HCT116 (cell line): ENCODE results near the gene GPR107. TPM values are rescaled to one million over a fixed set of nuclear protein-coding genes. Genes with fewer than 3 reads are reported as not detected.

Source experiments
- ATAC-seq: fragments of 200-7000 bp; cut with Tn5 transposase; 2 replicates; pipeline ENCODE4 v1.9.1; 2020; ENCODE audit warnings: mild to moderate bottlenecking, moderate library complexity
- BruUV-seq: library from RNA; stranded (reverse); fragments of 400-500 nt; replicated peaks from 2 replicates; lab custom pipeline; 2021; lab: Mats Ljungman, UMichigan
- CTCF ChIA-PET: fragments of 300-600 bp; sonication (Branson Sonifier 250); formaldehyde crosslinking; loops from one replicate; lab custom pipeline; 2021; ENCODE audit warnings: antibody characterized with exemption; lab: Charles Lee
- POLR2A ChIA-PET: fragments of 300-600, 350-600 bp; sonication (Branson Sonifier 250); formaldehyde crosslinking; loops from one replicate; lab custom pipeline; 2021; ENCODE audit warnings: antibody characterized with exemption; lab: Charles Lee
- RAD21 ChIA-PET, 2 experiments: fragments of 300-600 bp; sonication (Branson Sonifier 250); formaldehyde crosslinking; loops; one replicate each; lab custom pipeline; 2023; ENCODE audit warnings: low total read pairs in 2 of 2; ENCODE audit not compliant: uncharacterized antibody in 2 of 2, unreplicated experiment in 2 of 2, low non-redundant PET in 1 of 2; lab: Charles Lee
- DNase-seq: peaks from one replicate; pipeline ENCODE4 v3.0.0-alpha.2; 2010; ENCODE audit warnings: low read depth, low spot score
- H2AFZ ChIP-seq: fragments of 200-600 bp; shearing (Covaris generic), sonication (generic); 2 replicates; pipeline ENCODE4 v1.6.1; 2017; ENCODE audit warnings: low read depth, mixed run types, mixed read lengths, antibody characterized with exemption, low read length; ENCODE audit not compliant: poor library complexity, severe bottlenecking
- H3K27ac ChIP-seq: 2 replicates; pipeline ENCODE4 v1.5.1; 2012; ENCODE audit warnings: low read depth, low read length
- H3K27me3 ChIP-seq: fragments of 200-600 bp; sonication (generic); 2 replicates; pipeline ENCODE4 v1.6.1; 2016; ENCODE audit warnings: mixed run types, low read length, mixed read lengths; ENCODE audit not compliant: insufficient read depth
- H3K36me3 ChIP-seq, 2 experiments: fragments of 200-500 bp in 1 of 2; fragments of 200-600 bp in 1 of 2; sonication (Bioruptor generic) in 1 of 2; sonication (generic) in 1 of 2; 2 replicates each; pipeline versions ENCODE4 v1.5.1 to v1.6.1; 2014 to 2016; ENCODE audit warnings: low read length in 2 of 2, inconsistent platforms in 1 of 2, mixed read lengths in 1 of 2, mixed run types in 1 of 2; ENCODE audit not compliant: insufficient read depth in 2 of 2, control insufficient read depth in 1 of 2
- H3K4me1 ChIP-seq, 2 experiments: fragments of 200-600 bp in 1 of 2; sonication (generic) in 1 of 2; 2 replicates each; pipeline versions ENCODE4 v1.5.1 to v1.6.1; 2012 to 2017; ENCODE audit warnings: low read length in 2 of 2, inconsistent platforms in 1 of 2, mild to moderate bottlenecking in 1 of 2, mixed read lengths in 1 of 2, mixed run types in 1 of 2, moderate library complexity in 1 of 2; ENCODE audit not compliant: insufficient read depth in 2 of 2, control insufficient read depth in 1 of 2
- H3K4me2 ChIP-seq: fragments of 200-600 bp; sonication (generic); 2 replicates; pipeline ENCODE4 v1.6.1; 2017; ENCODE audit warnings: mixed run types, low read length, mixed read lengths
- H3K4me3 ChIP-seq, 2 experiments: fragments of 200-600 bp in 1 of 2; sonication (generic) in 1 of 2; replicated peaks in 1 of 2; 2 replicates each; pipeline ENCODE4 v1.5.1; 2011 to 2016; ENCODE audit warnings: low read length in 2 of 2, control low read depth in 1 of 2, low read depth in 1 of 2, mild to moderate bottlenecking in 1 of 2, mixed read lengths in 1 of 2, mixed run types in 1 of 2
- H3K79me2 ChIP-seq: fragments of 200-600 bp; sonication (generic); 2 replicates; pipeline ENCODE4 v1.6.1; 2017; ENCODE audit warnings: mild to moderate bottlenecking, mixed run types, low read length, moderate library complexity, mixed read lengths; ENCODE audit not compliant: insufficient read depth
- H3K9ac ChIP-seq: fragments of 200-600 bp; sonication (generic); 2 replicates; pipeline ENCODE4 v1.6.1; 2016; ENCODE audit warnings: low read length, mixed read lengths
- H3K9me2 ChIP-seq: fragments of 200-600 bp; sonication (generic), shearing (Covaris generic); 2 replicates; pipeline ENCODE4 v1.6.1; 2017; ENCODE audit warnings: mixed run types, mild to moderate bottlenecking, moderate library complexity; ENCODE audit not compliant: insufficient read depth
- H3K9me3 ChIP-seq, 2 experiments: fragments of 200-500 bp in 1 of 2; fragments of 200-600 bp in 1 of 2; sonication (Bioruptor generic) in 1 of 2; sonication (generic) in 1 of 2; 2 replicates each; pipeline ENCODE4 v1.6.1; 2014 to 2017; ENCODE audit warnings: low read length in 2 of 2, mixed read lengths in 2 of 2, inconsistent platforms in 1 of 2, low read depth in 1 of 2, mild to moderate bottlenecking in 1 of 2, mixed run types in 1 of 2, moderate library complexity in 1 of 2; ENCODE audit not compliant: control insufficient read depth in 1 of 2, insufficient read depth in 1 of 2
- H4K20me1 ChIP-seq: fragments of 200-600 bp; sonication (generic), shearing (Covaris generic); 2 replicates; pipeline ENCODE4 v1.6.1; 2017; ENCODE audit warnings: mixed run types, mild to moderate bottlenecking, moderate library complexity; ENCODE audit not compliant: insufficient read depth
- CEBPB ChIP-seq: IDR thresholded peaks from 2 replicates; pipeline ENCODE4 v1.6.1; 2012; ENCODE audit warnings: low read depth
- EGR1 ChIP-seq: IDR thresholded peaks from 2 replicates; pipeline ENCODE4 v1.6.1; 2012; ENCODE audit warnings: low read depth
- FOSL1 ChIP-seq: IDR thresholded peaks from 2 replicates; pipeline ENCODE4 v1.6.1; 2012; ENCODE audit warnings: low read depth
- POLR2AphosphoS5 ChIP-seq: IDR thresholded peaks from 2 replicates; pipeline ENCODE4 v1.6.1; 2011; ENCODE audit warnings: mild to moderate bottlenecking, low read depth, low read length, moderate library complexity
- SP1 ChIP-seq: IDR thresholded peaks from 2 replicates; pipeline ENCODE4 v1.6.1; 2012; ENCODE audit warnings: low read depth
- YY1 ChIP-seq: IDR thresholded peaks from 2 replicates; pipeline ENCODE4 v1.6.1; 2011; ENCODE audit warnings: low read length, low read depth, moderate library complexity, mild to moderate bottlenecking; ENCODE audit not compliant: insufficient replicate concordance; ENCODE audit errors: extremely low read depth
- ZFX ChIP-seq: fragments of 450-650 bp; IDR thresholded peaks from 2 replicates; pipeline ENCODE4 v1.6.1; 2017
- intact Hi-C: fragments of 100-400 bp; cut with micrococcal nuclease; formaldehyde crosslinking; loops from 2 replicates; pipeline ENCODE4 v1.10.0; 2022
- total RNA-seq: library from RNA; stranded (reverse); gene quantifications from one replicate; pipeline ENCODE4 v1.2.1, GENCODE V29; 2021; ENCODE audit not compliant: unreplicated experiment
- TF ChIP-seq, protein P1 (sequence below): IDR thresholded peaks from 2 replicates; pipeline ENCODE4 v1.6.1; 2012; ENCODE audit warnings: low read depth

Gene GPR107
- total RNA-seq, 1 experiment from 2014 or later = 32.5 TPM

DNA sequence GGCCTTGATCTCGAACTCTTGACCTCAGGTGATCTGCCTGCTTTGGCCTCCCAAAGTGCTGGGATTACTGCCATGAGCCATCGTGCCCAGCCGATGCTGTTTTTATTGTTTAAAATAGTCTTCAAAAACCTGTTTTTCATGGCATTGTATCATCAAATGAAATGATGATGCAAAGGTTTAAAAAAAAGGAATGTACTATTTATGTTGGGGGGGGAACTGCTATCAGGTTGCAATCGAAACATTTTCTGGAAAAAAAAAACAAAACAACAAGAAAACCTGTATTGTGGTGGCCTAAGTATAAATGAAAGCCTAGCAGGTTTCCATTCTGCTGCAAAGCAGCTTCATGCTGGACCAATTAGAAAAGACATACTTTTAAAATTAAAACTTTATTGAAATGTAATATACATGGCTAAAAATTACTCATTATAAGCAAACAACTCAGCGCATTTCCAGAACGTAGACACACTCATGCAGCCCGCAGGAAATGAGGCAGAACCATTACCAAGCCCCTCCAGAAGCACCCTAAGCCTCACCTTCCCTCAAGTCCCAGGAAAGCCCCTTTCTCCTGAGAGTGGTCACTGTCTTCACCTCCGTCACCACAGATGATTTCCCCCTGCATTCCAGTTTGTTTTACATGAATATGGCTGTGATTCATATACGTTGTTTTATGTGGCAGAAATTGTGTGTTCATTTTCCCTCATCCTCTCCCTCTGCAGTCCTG lies 19.0 kb downstream of the GPR107 start (continued):
- TF ChIP-seq, protein P1, sequence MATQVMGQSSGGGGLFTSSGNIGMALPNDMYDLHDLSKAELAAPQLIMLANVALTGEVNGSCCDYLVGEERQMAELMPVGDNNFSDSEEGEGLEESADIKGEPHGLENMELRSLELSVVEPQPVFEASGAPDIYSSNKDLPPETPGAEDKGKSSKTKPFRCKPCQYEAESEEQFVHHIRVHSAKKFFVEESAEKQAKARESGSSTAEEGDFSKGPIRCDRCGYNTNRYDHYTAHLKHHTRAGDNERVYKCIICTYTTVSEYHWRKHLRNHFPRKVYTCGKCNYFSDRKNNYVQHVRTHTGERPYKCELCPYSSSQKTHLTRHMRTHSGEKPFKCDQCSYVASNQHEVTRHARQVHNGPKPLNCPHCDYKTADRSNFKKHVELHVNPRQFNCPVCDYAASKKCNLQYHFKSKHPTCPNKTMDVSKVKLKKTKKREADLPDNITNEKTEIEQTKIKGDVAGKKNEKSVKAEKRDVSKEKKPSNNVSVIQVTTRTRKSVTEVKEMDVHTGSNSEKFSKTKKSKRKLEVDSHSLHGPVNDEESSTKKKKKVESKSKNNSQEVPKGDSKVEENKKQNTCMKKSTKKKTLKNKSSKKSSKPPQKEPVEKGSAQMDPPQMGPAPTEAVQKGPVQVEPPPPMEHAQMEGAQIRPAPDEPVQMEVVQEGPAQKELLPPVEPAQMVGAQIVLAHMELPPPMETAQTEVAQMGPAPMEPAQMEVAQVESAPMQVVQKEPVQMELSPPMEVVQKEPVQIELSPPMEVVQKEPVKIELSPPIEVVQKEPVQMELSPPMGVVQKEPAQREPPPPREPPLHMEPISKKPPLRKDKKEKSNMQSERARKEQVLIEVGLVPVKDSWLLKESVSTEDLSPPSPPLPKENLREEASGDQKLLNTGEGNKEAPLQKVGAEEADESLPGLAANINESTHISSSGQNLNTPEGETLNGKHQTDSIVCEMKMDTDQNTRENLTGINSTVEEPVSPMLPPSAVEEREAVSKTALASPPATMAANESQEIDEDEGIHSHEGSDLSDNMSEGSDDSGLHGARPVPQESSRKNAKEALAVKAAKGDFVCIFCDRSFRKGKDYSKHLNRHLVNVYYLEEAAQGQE = no peak
- TF ChIP-seq POLR2AphosphoS5 (no peak), SP1 (no peak), YY1 (no peak), ZFX (no peak), FOSL1 (no peak)

DNA sequence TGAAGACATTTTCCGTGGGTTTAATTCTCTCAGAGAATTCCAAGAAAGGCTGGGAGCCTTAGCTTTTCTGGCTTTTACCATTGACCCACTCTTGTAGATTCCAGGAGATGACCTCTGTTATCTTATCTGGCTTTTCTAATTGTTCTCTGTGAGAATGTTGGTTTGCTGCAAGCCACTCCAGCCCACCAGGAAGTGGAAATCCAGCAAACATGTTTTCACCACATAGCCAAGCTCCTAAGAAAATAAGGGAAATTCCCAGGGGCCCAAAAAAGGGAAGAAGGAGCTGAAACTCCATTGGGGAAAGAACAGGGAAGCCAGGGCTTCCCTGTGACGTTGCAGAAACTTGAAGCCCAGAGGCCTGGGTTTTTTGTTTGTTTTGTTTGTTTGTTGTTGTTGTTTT lies 19.7 kb downstream of the GPR107 start:
- Histone ChIP-seq H3K4me1 (no peaks in the 10 kb centered on the region), H4K20me1 (no peaks in the 10 kb centered on the region), H3K9me2 (no peaks in the 10 kb centered on the region), H3K9me3 (no peaks in the 10 kb centered on the region), H2AFZ (no peak overlapping the region), H3K9ac (no peak overlapping the region), H3K4me3 (no peak overlapping the region), H3K36me3 (peaks cover 3 to 7% of the 10 kb centered on the region in 2 experiments; a peak in 2 of 4 replicates), H3K4me2 (no peak overlapping the region), H3K27ac (no peak overlapping the region), H3K27me3 (no peaks in the 10 kb centered on the region)
- no peak for DNase-seq
- no TSS peak for BruUV-seq
- CTCF ChIA-PET = no interaction called here
- RAD21 ChIA-PET = no interaction called here
- POLR2A ChIA-PET = no interaction called here
- intact Hi-C loops = no loop called here
- TF ChIP-seq CEBPB (no peak), EGR1 (no peak)
- TF ChIP-seq, all 23 proteins: peak for 0
- H3K79me2 ChIP-seq = peaks cover 19% of the 10 kb centered on the region
- ATAC-seq = no peak
